AG04449 (cell line): ENCODE data around the gene TRIM34.

ENCODE experiments used
- CTCF ChIA-PET: fragments of 350-600 bp; formaldehyde crosslinking; extraction: SDS; loops from one replicate; lab custom pipeline; 2021; ENCODE audit warnings: antibody characterized with exemption; lab: Yijun Ruan, JAX
- POLR2A ChIA-PET: fragments of 400-600, 350-600 bp; formaldehyde crosslinking; extraction: SDS; loops from one replicate; lab custom pipeline; 2020; ENCODE audit warnings: antibody characterized with exemption, inconsistent platforms; lab: Yijun Ruan, JAX
- DNase-seq: peaks from one replicate; pipeline ENCODE4 v3.0.0-alpha.2; 2010; ENCODE audit warnings: low read depth, low spot score
- H3K4me3 ChIP-seq: 2 replicates; pipeline ENCODE4 v1.5.1; 2011; ENCODE audit warnings: low read depth, mild to moderate bottlenecking, control low read depth, low read length
- CTCF ChIP-seq: IDR thresholded peaks from one replicate; pipeline ENCODE4 v1.5.1; 2011; ENCODE audit warnings: mild to moderate bottlenecking, moderate library complexity, low read length, control low read depth, inconsistent platforms; ENCODE audit not compliant: insufficient read depth; ENCODE audit errors: missing control alignments

Gene TRIM34

GRCh38 chr11:5591613-5592012 is 33.2 kb upstream of the TRIM34 start:
- no peak for TF ChIP-seq CTCF
- H3K4me3 ChIP-seq, result no peak overlapping the region
- ChIA-PET POLR2A (no interaction called here), CTCF (interaction anchor here (1.0 to 2.2 kb wide), 3 partner anchors 9 to 13 kb away, joined by 3 to 10 read pairs (median 6); no protein-coding TSS in a partner anchor)
- no peak for DNase-seq

DNA sequence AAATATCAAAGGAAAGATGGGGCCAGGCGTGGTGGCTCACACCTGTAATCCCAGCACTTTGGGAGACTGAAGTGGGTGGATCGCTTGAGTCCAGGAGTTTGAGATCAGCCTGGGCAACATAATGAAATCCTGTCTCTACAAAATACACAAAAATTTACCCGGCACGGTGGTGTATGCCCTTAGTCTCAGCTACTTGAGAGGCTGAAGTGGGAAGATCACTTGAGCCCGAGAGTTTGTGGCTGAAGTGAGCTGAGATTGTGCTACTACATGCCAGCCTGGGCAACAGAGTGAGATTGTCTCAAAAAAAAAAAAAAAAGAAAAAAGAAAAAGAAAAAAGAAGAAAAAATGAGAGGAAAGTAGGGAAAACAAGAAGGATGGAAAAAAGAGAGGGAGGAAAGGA is 32.2 kb upstream of the TRIM34 start:
- DNase-seq, result no peak
- no peak overlapping the region for H3K4me3 ChIP-seq
- POLR2A ChIA-PET, result no interaction called here
- CTCF ChIA-PET, result interaction anchor here (2.2 kb wide), 1 partner anchor 8 kb away, joined by 10 read pairs; no protein-coding TSS in a partner anchor
- no peak for TF ChIP-seq CTCF

- POLR2A ChIA-PET, result no interaction called here
- no peak for TF ChIP-seq CTCF
- DNase-seq, result no peak
- CTCF ChIA-PET, result interaction anchor here (2.2 kb wide), 1 partner anchor 8 kb away, joined by 10 read pairs; no protein-coding TSS in a partner anchor
- H3K4me3 ChIP-seq, result no peak overlapping the region
Observed at GRCh38 chr11:5593146-5593545, 31.7 kb upstream of the TRIM34 start.

- no peak for DNase-seq
- ChIA-PET CTCF (interaction anchor here (1.0 kb wide), 1 partner anchor 76 kb away, joined by 3 read pairs; no protein-coding TSS in a partner anchor), POLR2A (interaction anchor here (1.1 to 1.2 kb wide), 3 partner anchors 9 to 232 kb away, joined by 3 read pairs; no protein-coding TSS in a partner anchor)
- peak within 1 kb of the TSS; percentile 65 for H3K4me3 ChIP-seq
- no peak for TF ChIP-seq CTCF
Observed at GRCh38 chr11:5596607-5597201, 28.1 kb upstream of the TRIM34 start, which contains the start of gene TRIM6. Gene TRIM6, plus strand, starts transcription at chr11:5596637. Its CDS starts 261 bp downstream, at chr11:5596898.

DNA sequence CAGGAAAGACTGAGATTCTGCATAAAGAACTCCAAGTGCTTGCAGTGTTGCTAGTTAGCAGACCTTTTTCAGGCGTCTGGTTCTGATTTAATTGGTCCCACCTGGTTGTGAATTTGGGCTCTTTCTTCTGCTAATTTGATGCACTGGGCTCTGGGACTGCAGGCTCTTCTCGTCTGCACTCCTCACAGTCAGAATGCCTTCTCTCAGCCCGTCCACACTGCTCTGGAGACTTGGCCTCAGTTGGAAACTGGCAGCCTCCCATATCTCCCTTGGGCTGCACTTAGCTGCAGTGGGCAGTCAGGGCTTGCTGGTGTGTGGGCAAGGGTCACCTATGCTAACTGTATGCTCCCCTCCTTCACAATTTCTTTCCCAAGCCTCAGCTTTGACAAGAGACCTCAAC is 26.8 kb upstream of the TRIM34 start:
- CTCF ChIA-PET, result interaction anchor here (0.9 to 1.3 kb wide), 2 partner anchors 21 to 211 kb away, joined by 3 to 4 read pairs; partner anchors contain the start of gene OR52N2
- H3K4me3 ChIP-seq, result no peak overlapping the region; the same call in 1 of the 2 replicates

More for the DNA sequence above, 26.8 kb upstream of the TRIM34 start:
- POLR2A ChIA-PET, result no interaction called here
- no peak for TF ChIP-seq CTCF
- DNase-seq, result no peak
